Urinary bladder (tissue), 4 donors: Measurements from ENCODE around the gene POC1A. TPM values are rescaled to one million over a fixed set of nuclear protein-coding genes. Genes with fewer than 3 reads are reported as not detected.

Experiments used
- DNase-seq: peaks from one replicate; pipeline ENCODE4 v3.0.0-alpha.2; 2015; ENCODE audit errors: extremely low spot score
- H3K27ac ChIP-seq: one replicate; pipeline ENCODE4 v1.5.1; 2013; ENCODE audit warnings: low read depth, mild to moderate bottlenecking, moderate library complexity
- H3K36me3 ChIP-seq: one replicate; pipeline ENCODE4 v1.6.1; 2013; ENCODE audit warnings: mild to moderate bottlenecking, moderate library complexity; ENCODE audit not compliant: insufficient read depth
- H3K4me1 ChIP-seq: one replicate; pipeline ENCODE4 v1.6.1; 2013; ENCODE audit warnings: mild to moderate bottlenecking, moderate library complexity; ENCODE audit not compliant: insufficient read depth
- H3K4me3 ChIP-seq: one replicate; pipeline ENCODE4 v1.5.1; 2013; ENCODE audit warnings: low read depth, low read length
- WGBS: extraction: QIAGEN DNeasy Blood & Tissue Kit; methylation state at CpG from one replicate; pipeline ENCODE4 v1.1.7; 2013; 5-methylcytosine and 5-hydroxymethylcytosine counted together
- polyA plus RNA-seq: library from polyadenylated mRNA; stranded (reverse); fragments of 200-250 nt; gene quantifications from one replicate; pipeline ENCODE4 v1.2.3, GENCODE V29; 2013
- total RNA-seq: library from RNA; depleted of rRNA; stranded (reverse); fragments of >200 nt; gene quantifications from one replicate; pipeline ENCODE4 v1.2.3, GENCODE V29; 2014
- donor health status: healthy with polysubstance abuse.
- donor health status: healthy.

POC1A gene
- total and polyA plus RNA-seq, 2 donors: 2.5 to 4.2 TPM

- no peak for DNase-seq
- 43% methylated on average over 1 of the region's 1 CpG for WGBS
- no peaks in the 10 kb centered on the region for H3K36me3 ChIP-seq
- H3K4me1 ChIP-seq: no peaks in the 10 kb centered on the region
- no peak overlapping the region for H3K4me3 ChIP-seq
- H3K27ac ChIP-seq: no peak overlapping the region
Measured at GRCh38 chr3:52092271-52092660, 62.0 kb downstream of the POC1A start.

- no peak for DNase-seq
- Histone ChIP-seq H3K4me1 (no peaks in the 10 kb centered on the region), H3K36me3 (no peaks in the 10 kb centered on the region), H3K4me3 (no peak overlapping the region), H3K27ac (no peak overlapping the region)
- 69% methylated on average over 5 of the region's 5 CpGs for WGBS
Measured at GRCh38 chr3:52091586-52092270, 62.5 kb downstream of the POC1A start.

- WGBS: 89% methylated on average over 8 of the region's 8 CpGs
- no peak overlapping the region for H3K27ac ChIP-seq
- no peak for DNase-seq
- no peaks in the 10 kb centered on the region for H3K36me3 ChIP-seq
- H3K4me3 ChIP-seq: no peak overlapping the region
- no peaks in the 10 kb centered on the region for H3K4me1 ChIP-seq
Measured at GRCh38 chr3:52090933-52091468, 63.2 kb downstream of the POC1A start.

- Histone ChIP-seq H3K4me3 (no peak overlapping the region), H3K4me1 (no peaks in the 10 kb centered on the region), H3K36me3 (no peaks in the 10 kb centered on the region), H3K27ac (peak overlapping the region; percentile 43)
- DNase-seq: no peak
- WGBS: 61% methylated on average over 12 of the region's 12 CpGs
Measured at GRCh38 chr3:52090131-52090932, 63.9 kb downstream of the POC1A start.

- Histone ChIP-seq H3K36me3 (no peaks in the 10 kb centered on the region), H3K27ac (no peak overlapping the region), H3K4me3 (no peak overlapping the region), H3K4me1 (no peaks in the 10 kb centered on the region)
- 80% methylated on average over 4 of the region's 4 CpGs for WGBS
- DNase-seq: no peak
Measured at GRCh38 chr3:52089691-52090090, 64.5 kb downstream of the POC1A start.

GRCh38 chr3:52088445-52089367 lies 65.5 kb downstream of the POC1A start:
- WGBS: 78% methylated on average over 17 of the region's 17 CpGs
- no peaks in the 10 kb centered on the region for H3K4me1 ChIP-seq
- no peak overlapping the region for H3K4me3 ChIP-seq
- no peak overlapping the region for H3K27ac ChIP-seq
- no peaks in the 10 kb centered on the region for H3K36me3 ChIP-seq
- no peak for DNase-seq

- no peak overlapping the region for H3K27ac ChIP-seq
- 92% methylated on average over 3 of the region's 3 CpGs for WGBS
- no peaks in the 10 kb centered on the region for H3K36me3 ChIP-seq
- no peaks in the 10 kb centered on the region for H3K4me1 ChIP-seq
- no peak overlapping the region for H3K4me3 ChIP-seq
- DNase-seq: no peak
Measured at GRCh38 chr3:52087731-52088130, 66.5 kb downstream of the POC1A start.

- Histone ChIP-seq H3K4me3 (no peak overlapping the region), H3K4me1 (no peaks in the 10 kb centered on the region), H3K27ac (no peak overlapping the region), H3K36me3 (no peaks in the 10 kb centered on the region)
- DNase-seq: no peak
- 79% methylated on average over 8 of the region's 8 CpGs for WGBS
Measured at GRCh38 chr3:52086976-52087663, 67.1 kb downstream of the POC1A start.

- Histone ChIP-seq H3K36me3 (no peaks in the 10 kb centered on the region), H3K4me1 (no peaks in the 10 kb centered on the region), H3K27ac (no peak overlapping the region), H3K4me3 (no peak overlapping the region)
- 89% methylated on average over 6 of the region's 6 CpGs for WGBS
- DNase-seq: no peak
Measured at GRCh38 chr3:52086461-52086860, 67.8 kb downstream of the POC1A start.

- Histone ChIP-seq H3K4me1 (no peaks in the 10 kb centered on the region), H3K36me3 (no peaks in the 10 kb centered on the region), H3K27ac (no peak overlapping the region), H3K4me3 (no peak overlapping the region)
- no peak for DNase-seq
- 89% methylated on average over 10 of the region's 10 CpGs for WGBS
Measured at GRCh38 chr3:52085681-52086282, 68.4 kb downstream of the POC1A start.

- 93% methylated on average over 13 of the region's 13 CpGs for WGBS
- H3K4me1 ChIP-seq: no peaks in the 10 kb centered on the region
- no peak overlapping the region for H3K27ac ChIP-seq
- H3K36me3 ChIP-seq: no peaks in the 10 kb centered on the region
- DNase-seq: no peak
- H3K4me3 ChIP-seq: no peak overlapping the region
Measured at GRCh38 chr3:52084954-52085680, 69.1 kb downstream of the POC1A start.

GRCh38 chr3:52084216-52084945 lies 69.8 kb downstream of the POC1A start:
- Histone ChIP-seq H3K27ac (no peak overlapping the region), H3K36me3 (no peaks in the 10 kb centered on the region), H3K4me3 (no peak overlapping the region), H3K4me1 (no peaks in the 10 kb centered on the region)
- WGBS: 93% methylated on average over 9 of the region's 9 CpGs
- DNase-seq: no peak
